Activated CD4-positive, alpha-beta T cell treated with anti-CD3 and anti-CD28 coated beads for 36 hours (primary cell): ENCODE data around the gene SLC9A9. TPM values are rescaled to one million over a fixed set of nuclear protein-coding genes. Genes with fewer than 3 reads are reported as not detected.
A peak's percentile ranks its signal among the peaks of the same experiment; 100 is the strongest.

Experiments
- ATAC-seq: fragments of 200-7000 bp; cut with Tn5 transposase; one replicate; pipeline ENCODE4 v1.10.0; 2021; ENCODE audit warnings: mild to moderate bottlenecking, moderate library complexity
- CTCF ChIA-PET: fragments of 350-600 bp; sonication (Branson Sonifier 250); formaldehyde crosslinking; loops from one replicate; lab custom pipeline; 2021; ENCODE audit warnings: antibody characterized with exemption; lab: Charles Lee
- POLR2A ChIA-PET: fragments of 350-600 bp; sonication (Branson Sonifier 250); formaldehyde crosslinking; loops from one replicate; lab custom pipeline; 2021; ENCODE audit warnings: antibody characterized with exemption, inconsistent platforms; lab: Charles Lee
- DNase-seq: peaks from one replicate; pipeline ENCODE4 v3.0.0-alpha.2; 2020
- H3K27ac Mint-ChIP-seq: one replicate; pipeline ENCODE4 v1.8.0; 2021; ENCODE audit warnings: mixed read lengths
- H3K27me3 Mint-ChIP-seq: one replicate; pipeline ENCODE4 v1.8.0; 2021; ENCODE audit warnings: mixed read lengths
- H3K36me3 Mint-ChIP-seq: one replicate; pipeline ENCODE4 v1.8.0; 2021; ENCODE audit warnings: low read depth, mixed read lengths
- H3K4me1 Mint-ChIP-seq: one replicate; pipeline ENCODE4 v1.8.0; 2021; ENCODE audit warnings: mixed read lengths
- H3K4me3 Mint-ChIP-seq: one replicate; pipeline ENCODE4 v1.8.0; 2021; ENCODE audit warnings: mild to moderate bottlenecking, moderate library complexity, mixed read lengths
- H3K9me3 Mint-ChIP-seq: one replicate; pipeline ENCODE4 v1.8.0; 2021; ENCODE audit warnings: low read depth, mixed read lengths
- intact Hi-C, 2 experiments: fragments of 100-400 bp; cut with DNase I in 1 of 2; cut with micrococcal nuclease in 1 of 2; formaldehyde crosslinking; loops; one replicate each; pipeline versions ENCODE4 v1.14.2 to v1.15.1; 2022 to 2024; cut with DNase I, micrococcal nuclease
- total RNA-seq, 2 experiments: library from RNA; stranded (reverse); gene quantifications; one replicate each; pipeline ENCODE4 v1.2.3, GENCODE V29; 2021

SLC9A9 gene
- total RNA-seq, 2 experiments from 2014 or later, result 1.4 to 1.6 TPM

GRCh38 chr3:143217283-143217682 lies 631.0 kb downstream of the SLC9A9 start:
- H3K27me3 Mint-ChIP-seq, result no peaks in the 10 kb centered on the region
- H3K4me3 Mint-ChIP-seq, result peak overlapping the region; percentile 13
- CTCF ChIA-PET, result interaction anchor here (1.4 kb wide), 2 partner anchors 9 to 20 kb away, joined by 3 to 4 read pairs; no protein-coding TSS in a partner anchor
- POLR2A ChIA-PET, result no interaction called here
- H3K9me3 Mint-ChIP-seq, result no peaks in the 10 kb centered on the region
- H3K27ac Mint-ChIP-seq, result peak overlapping the region; percentile 69
- intact Hi-C loops, result no loop called here
- ATAC-seq (no peak), DNase-seq (no peak)
- H3K36me3 Mint-ChIP-seq, result no peaks in the 10 kb centered on the region
- H3K4me1 Mint-ChIP-seq, result peaks cover 20% of the 10 kb centered on the region

GRCh38 chr3:143216709-143217182 lies 631.5 kb downstream of the SLC9A9 start:
- peaks cover 20% of the 10 kb centered on the region for H3K4me1 Mint-ChIP-seq
- POLR2A ChIA-PET, result no interaction called here
- ATAC-seq (no peak), DNase-seq (no peak)
- H3K27me3 Mint-ChIP-seq, result no peaks in the 10 kb centered on the region
- CTCF ChIA-PET, result interaction anchor here (1.4 kb wide), 2 partner anchors 9 to 20 kb away, joined by 3 to 4 read pairs; no protein-coding TSS in a partner anchor
- H3K9me3 Mint-ChIP-seq, result no peaks in the 10 kb centered on the region
- peak overlapping the region; percentile 13 for H3K4me3 Mint-ChIP-seq
- no peaks in the 10 kb centered on the region for H3K36me3 Mint-ChIP-seq
- H3K27ac Mint-ChIP-seq, result peak overlapping the region; percentile 69
- intact Hi-C loops, result no loop called here

Other genes with a start within 250 kb of the SLC9A9 start
- 10 to 100 TPM; 15.5 to 17.1 TPM for gene DIPK2A, start 123.4 kb upstream of the SLC9A9 start, total RNA-seq